Activated CD4-positive, alpha-beta T cell treated with anti-CD3 and anti-CD28 coated beads, Interleukin-2, amount 10 ng/mL, durations not matched to agents 24 days and 14 days (primary cell): Measurements from ENCODE around the gene S100A11. TPM values are rescaled to one million over a fixed set of nuclear protein-coding genes. Genes with fewer than 3 reads are reported as not detected.

ENCODE experiments used
- DNase-seq: peaks from one replicate; pipeline ENCODE4 v3.0.0; 2022
- H3K27ac Mint-ChIP-seq: one replicate; pipeline ENCODE4 v1.8.0; 2022; ENCODE audit warnings: mild to moderate bottlenecking, mixed read lengths
- H3K27me3 Mint-ChIP-seq: one replicate; pipeline ENCODE4 v1.8.0; 2022; ENCODE audit warnings: mixed read lengths
- H3K36me3 Mint-ChIP-seq: one replicate; pipeline ENCODE4 v1.8.0; 2022; ENCODE audit warnings: low read depth, mild to moderate bottlenecking, mixed read lengths
- H3K4me1 Mint-ChIP-seq: one replicate; pipeline ENCODE4 v1.8.0; 2021; ENCODE audit warnings: mixed read lengths
- H3K4me3 Mint-ChIP-seq: one replicate; pipeline ENCODE4 v1.8.0; 2022; ENCODE audit warnings: mild to moderate bottlenecking, moderate library complexity, mixed read lengths
- H3K9me3 Mint-ChIP-seq: one replicate; pipeline ENCODE4 v1.8.0; 2021; ENCODE audit warnings: mixed read lengths
- intact Hi-C: fragments of 100-400 bp; cut with micrococcal nuclease; formaldehyde crosslinking; loops from one replicate; pipeline ENCODE4 v1.15.1; 2023
- total RNA-seq: library from RNA; stranded (reverse); gene quantifications from 2 replicates; pipeline ENCODE4 v1.2.3, GENCODE V29; 2022

The S100A11 gene
- total RNA-seq, 1 donor from 2014 or later = 218 TPM

DNA sequence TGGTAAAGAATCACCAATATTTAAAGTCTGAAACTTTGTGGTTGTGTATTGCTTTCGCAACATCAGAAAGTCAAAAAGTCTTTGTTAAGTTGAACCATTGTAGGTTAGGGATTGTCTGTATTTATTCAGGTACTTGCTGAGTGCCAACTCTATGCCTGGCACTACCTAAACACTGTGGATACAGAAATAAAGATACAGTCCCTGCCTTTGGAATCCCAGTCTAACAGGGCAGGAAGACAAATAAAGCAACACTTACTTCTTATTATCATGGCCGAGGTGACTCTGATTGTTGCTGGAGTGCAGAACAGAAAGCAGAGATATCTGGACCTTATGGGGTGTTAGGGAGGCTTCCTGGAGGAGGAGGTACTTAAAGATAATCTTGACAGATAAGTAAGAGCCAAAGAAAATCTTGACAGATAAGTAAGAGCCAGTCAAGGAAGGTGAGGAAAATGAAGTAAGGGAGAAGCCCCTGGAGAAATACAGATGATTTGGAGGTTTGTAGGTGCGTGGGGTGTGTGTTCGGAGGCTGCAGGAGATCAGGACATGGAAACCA, 31.4 kb downstream of the S100A11 start:
- Mint-ChIP-seq H3K4me3 (no peak overlapping the region), H3K36me3 (no peaks in the 10 kb centered on the region), H3K9me3 (no peaks in the 10 kb centered on the region), H3K4me1 (peaks cover 9% of the 10 kb centered on the region), H3K27me3 (peaks cover 44% of the 10 kb centered on the region), H3K27ac (no peak overlapping the region)
- intact Hi-C loops = no loop called here
- DNase-seq = no peak

DNA sequence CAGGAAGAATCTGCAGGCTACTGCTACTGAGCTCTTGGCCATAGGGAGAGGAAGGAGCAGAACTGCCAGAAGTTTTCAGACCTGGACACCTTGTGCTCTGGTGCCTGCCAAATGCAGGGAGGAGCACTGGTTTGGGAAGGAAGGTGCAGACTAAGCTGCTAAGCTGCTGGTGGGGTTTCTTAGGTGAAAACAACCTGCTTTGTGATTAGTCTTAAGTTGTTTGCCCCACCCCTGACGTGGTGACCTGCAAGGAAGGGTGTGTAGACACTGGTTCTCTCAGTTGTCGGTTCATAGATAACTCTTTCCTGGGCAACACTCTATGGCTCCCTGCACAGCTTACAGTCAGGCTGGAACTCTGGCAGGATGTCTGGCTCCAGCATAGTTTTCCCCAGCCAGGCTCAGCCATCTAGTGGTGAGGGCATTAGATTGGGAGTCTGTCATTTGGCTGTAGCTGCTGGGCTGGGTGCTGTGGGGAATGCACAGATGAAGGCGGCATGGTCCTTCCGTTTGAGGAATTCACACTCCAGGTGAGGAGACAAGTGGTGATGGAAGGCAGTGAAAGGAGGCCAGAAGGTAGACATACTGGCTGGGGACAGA, 32.9 kb downstream of the S100A11 start:
- Mint-ChIP-seq H3K4me1 (peaks cover 9% of the 10 kb centered on the region), H3K36me3 (no peaks in the 10 kb centered on the region), H3K9me3 (no peaks in the 10 kb centered on the region), H3K27me3 (peaks cover 35% of the 10 kb centered on the region), H3K4me3 (no peak overlapping the region), H3K27ac (no peak overlapping the region)
- DNase-seq = no peak
- intact Hi-C loops = no loop called here

DNA sequence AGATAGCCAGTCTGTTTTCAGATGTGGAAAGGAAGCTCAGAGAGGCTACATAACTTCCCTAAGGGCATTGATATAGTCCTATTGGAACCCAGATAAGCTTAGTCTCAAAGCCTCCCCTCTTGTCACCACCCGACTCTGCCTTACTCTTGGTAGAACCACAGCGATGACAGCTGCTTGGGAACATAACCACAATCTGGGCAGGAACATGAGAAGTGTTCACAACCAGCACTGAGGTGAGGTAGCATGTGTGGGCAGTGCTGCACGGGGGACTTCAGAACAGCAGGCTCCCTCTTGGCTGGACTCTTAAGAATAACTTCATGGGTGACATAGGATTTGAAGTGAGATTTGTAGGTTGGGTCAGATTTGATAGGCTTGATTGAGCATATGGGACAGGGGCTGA, 33.8 kb downstream of the S100A11 start:
- no peaks in the 10 kb centered on the region for H3K9me3 Mint-ChIP-seq
- no peak overlapping the region for H3K4me3 Mint-ChIP-seq
- H3K4me1 Mint-ChIP-seq = peaks cover 9% of the 10 kb centered on the region
- intact Hi-C loops = no loop called here
- H3K36me3 Mint-ChIP-seq = no peaks in the 10 kb centered on the region
- peaks cover 32% of the 10 kb centered on the region for H3K27me3 Mint-ChIP-seq
- no peak overlapping the region for H3K27ac Mint-ChIP-seq
- no peak for DNase-seq

DNA sequence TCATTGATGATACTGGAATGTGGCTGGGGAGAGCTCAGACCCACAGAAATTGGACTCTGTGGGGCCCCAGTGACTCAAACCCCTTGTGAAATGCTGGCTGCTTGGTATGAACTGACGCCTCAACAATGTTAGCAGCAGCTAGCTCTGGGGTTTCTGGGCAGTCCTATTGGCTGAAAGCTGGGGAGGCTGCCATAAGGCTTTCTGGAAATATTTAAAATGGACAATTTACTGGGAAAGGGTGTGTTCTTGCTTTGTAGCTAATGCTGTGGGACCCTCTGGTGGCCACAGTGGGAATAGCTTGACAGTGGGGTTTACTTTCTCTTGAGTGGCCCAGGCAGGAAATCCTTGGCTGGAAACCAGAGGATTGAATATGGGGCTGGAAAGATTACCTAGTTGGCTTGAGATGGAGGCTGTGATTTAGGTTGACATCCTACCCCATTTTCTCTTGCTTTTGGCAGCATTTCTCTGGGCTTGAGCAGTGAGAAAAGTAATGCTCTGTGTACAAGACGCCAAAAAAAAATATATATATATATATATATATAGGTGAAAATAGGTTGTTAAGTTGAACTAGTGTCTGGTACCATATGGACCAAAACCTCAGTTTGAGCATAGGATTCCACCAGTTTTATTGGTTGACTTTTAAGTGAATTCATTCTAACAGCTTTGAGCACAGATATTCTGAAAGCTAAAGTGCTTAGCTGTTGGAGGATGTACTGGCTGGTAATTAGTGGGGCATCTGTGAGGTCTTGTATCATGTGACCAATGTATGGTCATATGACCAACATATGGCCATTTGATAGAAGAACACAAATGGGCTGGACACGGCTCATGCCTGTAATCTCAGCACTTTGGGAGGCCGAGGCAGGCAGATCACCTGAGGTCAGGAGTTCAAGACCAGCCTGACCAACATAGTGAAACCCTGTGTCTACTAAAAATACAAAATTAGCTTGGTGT, 34.9 kb downstream of the S100A11 start:
- Mint-ChIP-seq H3K4me3 (no peak overlapping the region), H3K9me3 (no peaks in the 10 kb centered on the region), H3K27ac (no peak overlapping the region), H3K27me3 (peaks cover 31% of the 10 kb centered on the region), H3K4me1 (peaks cover 8% of the 10 kb centered on the region), H3K36me3 (no peaks in the 10 kb centered on the region)
- DNase-seq = peak; percentile 93
- intact Hi-C loops = loop anchor here (1.0 kb wide), 1 partner anchor 68 kb away; no protein-coding TSS in a partner anchor

DNA sequence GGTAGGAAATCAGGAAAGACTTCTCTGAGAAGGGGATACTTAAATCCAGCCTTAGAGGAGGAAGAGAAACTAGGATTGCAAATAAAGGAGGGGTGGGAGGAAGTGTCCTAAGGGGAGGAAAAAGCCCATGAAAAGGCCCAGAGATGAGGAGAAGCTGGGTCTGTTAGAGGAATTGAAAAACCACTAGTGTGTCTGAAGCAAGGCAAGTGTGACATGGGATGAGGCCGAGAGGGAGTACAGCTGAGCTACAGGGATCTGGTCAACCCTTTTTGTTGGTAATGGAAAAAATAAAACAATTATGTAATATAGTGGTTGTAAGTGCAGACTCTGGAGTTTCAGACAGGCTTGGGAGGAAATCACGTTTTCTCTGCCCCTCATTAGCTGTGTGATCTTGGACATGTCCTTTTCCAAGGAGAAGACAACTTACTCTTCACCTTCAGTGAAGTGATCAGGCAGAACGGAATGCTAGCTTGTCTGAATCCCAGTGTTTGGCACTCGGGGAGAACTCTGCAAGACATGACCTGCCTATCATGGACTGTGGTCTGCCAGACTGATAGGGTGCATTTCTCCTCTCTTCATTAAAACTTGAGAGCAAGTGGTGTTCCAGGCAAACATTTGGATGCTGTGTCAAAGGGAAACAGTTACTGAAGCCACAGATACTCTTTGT, 35.7 kb downstream of the S100A11 start:
- H3K9me3 Mint-ChIP-seq = no peaks in the 10 kb centered on the region
- H3K27me3 Mint-ChIP-seq = peaks cover 31% of the 10 kb centered on the region
- no peak overlapping the region for H3K27ac Mint-ChIP-seq
- DNase-seq = no peak
- intact Hi-C loops = loop anchor here (1.0 kb wide), 1 partner anchor 67 kb away; no protein-coding TSS in a partner anchor
- no peaks in the 10 kb centered on the region for H3K36me3 Mint-ChIP-seq
- peaks cover 7% of the 10 kb centered on the region for H3K4me1 Mint-ChIP-seq
- no peak overlapping the region for H3K4me3 Mint-ChIP-seq

DNA sequence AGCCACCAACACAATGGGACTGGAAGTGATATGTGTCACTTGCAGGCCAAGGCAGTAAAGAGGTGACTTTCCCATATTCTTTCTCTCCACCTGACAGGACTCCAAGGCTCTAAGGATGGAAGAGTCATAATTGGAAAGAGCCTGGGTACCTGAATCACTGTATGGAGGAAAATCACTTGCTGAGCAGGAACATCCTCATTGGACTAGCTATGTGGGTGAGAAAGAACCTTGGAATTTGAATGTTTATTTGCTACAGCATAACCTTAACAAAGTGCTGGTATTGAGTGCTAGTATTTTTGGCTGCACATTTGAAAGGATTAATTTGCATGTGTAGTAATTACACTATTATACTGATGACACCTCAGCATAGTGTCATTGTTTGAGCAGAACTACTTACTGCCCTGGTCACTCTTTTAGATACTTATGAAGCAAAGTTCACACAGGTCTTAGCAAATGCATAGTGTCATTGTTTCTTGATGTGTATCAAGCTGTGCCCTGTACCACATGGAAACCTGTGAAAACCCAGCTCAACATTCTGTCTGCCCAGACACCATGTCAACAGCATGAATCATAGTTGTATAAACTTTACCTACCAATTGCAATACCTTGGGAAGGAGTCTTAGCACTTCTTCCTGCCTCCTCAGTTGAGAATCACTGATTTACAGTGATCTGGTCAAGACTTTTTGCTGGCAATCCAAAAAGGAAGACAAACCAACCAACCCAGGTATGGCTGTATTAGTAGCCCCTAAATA, 38.0 kb downstream of the S100A11 start:
- DNase-seq = no peak
- Mint-ChIP-seq H3K27ac (no peak overlapping the region), H3K9me3 (no peaks in the 10 kb centered on the region), H3K4me3 (no peak overlapping the region), H3K4me1 (peaks cover 12% of the 10 kb centered on the region), H3K27me3 (peaks cover 16% of the 10 kb centered on the region), H3K36me3 (no peaks in the 10 kb centered on the region)
- intact Hi-C loops = no loop called here

DNA sequence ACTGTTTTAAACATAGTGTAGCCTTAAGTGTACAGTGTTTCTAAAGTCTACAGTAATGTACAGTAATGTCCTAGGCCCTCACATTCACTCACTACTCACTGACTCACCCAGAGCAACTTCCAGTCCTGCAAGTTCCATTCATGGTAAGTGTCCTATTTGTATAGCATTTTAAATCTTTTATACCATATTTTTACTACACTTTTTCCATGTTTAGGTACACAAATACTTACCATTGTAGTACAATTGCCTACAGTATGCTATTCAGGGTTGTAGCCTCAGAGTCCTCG, 39.6 kb downstream of the S100A11 start:
- H3K4me1 Mint-ChIP-seq = peaks cover 22% of the 10 kb centered on the region
- no peak for DNase-seq
- H3K36me3 Mint-ChIP-seq = peaks cover 4% of the 10 kb centered on the region
- no peaks in the 10 kb centered on the region for H3K9me3 Mint-ChIP-seq
- H3K27ac Mint-ChIP-seq = no peak overlapping the region
- H3K27me3 Mint-ChIP-seq = peaks cover 8% of the 10 kb centered on the region
- no peak overlapping the region for H3K4me3 Mint-ChIP-seq
- intact Hi-C loops = loop anchor here (1.0 kb wide), 3 partner anchors 29 to 108 kb away; no protein-coding TSS in a partner anchor

DNA sequence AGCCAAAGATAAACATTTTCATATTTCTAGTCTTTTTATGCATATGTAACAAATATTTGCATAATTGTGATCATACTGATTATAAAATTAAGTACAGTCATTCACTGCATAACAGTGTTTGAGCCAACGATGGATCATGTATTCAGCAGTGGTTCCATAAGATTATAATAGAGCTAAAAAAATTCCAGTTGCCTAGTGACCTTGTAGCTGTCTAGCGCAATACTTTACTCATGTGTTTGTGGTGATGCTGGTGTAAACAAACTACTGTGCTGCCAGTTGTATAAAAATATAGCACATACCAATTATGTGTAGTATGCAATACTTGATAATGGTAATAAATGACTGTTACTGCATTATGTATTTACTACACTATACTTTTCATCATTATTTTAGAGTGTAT, 41.0 kb downstream of the S100A11 start:
- no peaks in the 10 kb centered on the region for H3K9me3 Mint-ChIP-seq
- H3K27ac Mint-ChIP-seq = no peak overlapping the region
- no peak overlapping the region for H3K4me3 Mint-ChIP-seq
- intact Hi-C loops = no loop called here
- peaks cover 30% of the 10 kb centered on the region for H3K4me1 Mint-ChIP-seq
- no peak for DNase-seq
- peaks cover 8% of the 10 kb centered on the region for H3K27me3 Mint-ChIP-seq
- peaks cover 9% of the 10 kb centered on the region for H3K36me3 Mint-ChIP-seq

DNA sequence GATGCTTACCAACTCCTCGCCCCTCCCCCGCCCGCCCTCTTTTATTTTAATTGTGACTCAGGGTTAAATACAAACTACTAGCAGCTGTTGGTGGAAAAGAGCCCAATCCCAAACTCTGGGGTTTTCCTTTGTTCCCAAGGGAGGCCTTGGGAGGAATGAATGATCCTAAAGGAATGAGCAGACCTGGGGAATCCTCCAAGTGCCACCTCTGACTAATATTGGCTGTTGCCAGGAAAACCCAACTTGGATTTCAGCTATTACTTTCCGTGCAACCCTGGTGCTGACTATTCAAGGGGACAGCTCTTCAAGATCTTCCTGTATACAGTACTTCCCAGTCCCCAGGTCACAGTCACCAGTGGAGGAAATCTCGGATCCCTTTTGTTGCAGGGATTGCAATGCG, 41.8 kb downstream of the S100A11 start:
- H3K27ac Mint-ChIP-seq = peak overlapping the region; percentile 80
- H3K4me3 Mint-ChIP-seq = peak overlapping the region; percentile 59
- peaks cover 8% of the 10 kb centered on the region for H3K27me3 Mint-ChIP-seq

DNA sequence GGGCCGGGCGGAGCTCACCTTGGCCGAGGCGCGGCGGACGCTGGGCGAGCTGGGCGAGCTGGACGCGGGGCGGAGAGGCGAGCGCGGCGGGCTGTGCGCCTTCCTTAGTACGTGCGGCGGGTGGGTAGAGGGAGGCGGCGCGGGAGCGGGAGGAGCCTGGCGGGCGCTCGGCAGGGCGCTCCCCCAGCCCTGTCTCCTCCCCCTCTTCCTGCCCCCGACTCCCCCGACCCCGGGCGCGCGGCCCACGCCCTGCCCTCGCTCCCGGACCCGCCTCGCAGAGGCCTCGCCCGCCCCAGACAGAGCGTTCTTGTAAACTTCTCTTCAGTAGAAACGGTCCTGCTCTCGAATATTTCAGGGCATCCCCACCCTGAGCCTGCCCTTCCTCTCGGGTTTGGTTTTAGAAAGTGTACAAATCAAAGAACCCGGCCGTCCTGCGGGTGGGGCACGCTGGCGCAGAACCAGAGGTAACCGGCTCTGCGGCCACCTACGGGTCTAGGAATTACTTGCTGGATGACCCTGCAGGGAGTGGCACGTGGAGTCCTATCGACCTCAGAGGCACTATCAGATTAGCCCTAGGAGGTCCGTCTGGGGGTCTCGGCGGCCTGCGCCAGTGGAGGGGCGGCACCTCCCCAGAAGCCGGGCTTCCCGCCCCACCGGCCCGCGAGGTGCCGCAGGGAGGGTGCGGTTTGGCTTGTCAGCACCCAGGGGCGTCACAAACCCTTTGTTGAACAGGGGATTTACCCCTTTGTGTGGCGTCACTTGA, 42.9 kb downstream of the S100A11 start, which contains the start of gene S100A10:
S100A10 (minus strand) TSS at position 126 of the 763 bp plus-strand sequence. CDS start 7,629 bp downstream, outside the sequence.
- Mint-ChIP-seq H3K4me1 (peaks cover 49% of the 10 kb centered on the region), H3K9me3 (no peaks in the 10 kb centered on the region), H3K27me3 (peaks cover 8% of the 10 kb centered on the region), H3K27ac (peak within 1 kb of the TSS; percentile 98), H3K36me3 (peaks cover 12% of the 10 kb centered on the region), H3K4me3 (peak within 1 kb of the TSS; percentile 93)
- intact Hi-C loops = loop anchor here (1.0 kb wide), 1 partner anchor 10 kb away; no protein-coding TSS in a partner anchor
- peak; percentile 94 for DNase-seq

More for the DNA sequence above, 41.8 kb downstream of the S100A11 start:
- Mint-ChIP-seq H3K36me3 (peaks cover 9% of the 10 kb centered on the region), H3K4me1 (peaks cover 38% of the 10 kb centered on the region), H3K9me3 (no peaks in the 10 kb centered on the region)
- DNase-seq = no peak
- intact Hi-C loops = loop anchor here (1.0 kb wide), 1 partner anchor 11 kb away; no protein-coding TSS in a partner anchor

DNA sequence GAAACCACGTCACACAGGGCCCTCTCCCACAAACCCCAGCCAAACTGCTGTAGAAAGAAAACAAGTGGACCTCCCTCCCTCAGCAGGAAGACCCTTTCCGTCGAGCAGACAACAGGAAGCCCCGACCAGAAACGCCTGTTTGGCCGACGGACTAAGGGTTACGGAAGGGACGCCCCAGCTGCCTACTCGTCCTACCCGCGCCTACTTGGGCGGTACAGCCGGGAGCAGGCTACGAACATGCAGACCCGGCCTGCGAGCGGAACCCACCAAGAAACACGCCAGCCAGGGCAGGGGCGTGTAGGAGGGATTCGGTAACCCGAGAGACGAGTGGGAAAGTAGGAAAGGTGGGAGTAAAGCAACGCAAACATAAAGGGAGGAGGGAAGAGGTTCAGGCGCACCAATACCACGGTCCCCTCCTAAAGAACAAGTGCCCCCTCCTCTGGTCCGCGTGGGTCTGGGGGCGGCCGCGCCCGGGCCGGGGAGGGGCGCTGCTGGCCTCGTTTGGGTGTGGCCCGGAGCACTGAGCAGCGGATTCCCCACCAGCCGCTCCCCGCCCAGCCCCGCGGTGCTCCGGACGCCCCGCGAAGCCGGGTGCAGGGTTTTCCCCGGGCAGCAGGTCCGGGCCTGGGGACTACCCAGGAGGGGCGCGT, 43.6 kb downstream of the S100A11 start:
- Mint-ChIP-seq H3K36me3 (peaks cover 12% of the 10 kb centered on the region), H3K4me1 (peaks cover 54% of the 10 kb centered on the region), H3K4me3 (peak overlapping the region; percentile 93), H3K27me3 (peaks cover 8% of the 10 kb centered on the region), H3K27ac (peak overlapping the region; percentile 98), H3K9me3 (no peaks in the 10 kb centered on the region)
- intact Hi-C loops = no loop called here
- peak; percentile 85 for DNase-seq
